Uterus (tissue), 2 donors: ENCODE measurements around the gene PYGL.

Experiments
- POLR2A ChIP-seq, 2 donors: fragments of 450-650 bp; IDR thresholded peaks; one replicate each; pipeline ENCODE4 v1.6.1; 2016; ENCODE audit warnings: antibody characterized with exemption in 2 of 2, mild to moderate bottlenecking in 1 of 2, moderate library complexity in 1 of 2
- TF ChIP-seq, protein P1 (sequence below), 4 experiments: fragments of 200-600 bp in 2 of 4; fragments of 450-650 bp in 2 of 4; sonication (generic) in 2 of 4; IDR thresholded peaks; one replicate each; pipeline ENCODE4 v1.5.1; 2016 to 2019; ENCODE audit warnings: antibody characterized with exemption in 4 of 4, mild to moderate bottlenecking in 2 of 4, moderate library complexity in 1 of 4

GRCh38 chr14:50970886-50971781, 26.9 kb upstream of the PYGL start:
- TF ChIP-seq, protein P1, sequence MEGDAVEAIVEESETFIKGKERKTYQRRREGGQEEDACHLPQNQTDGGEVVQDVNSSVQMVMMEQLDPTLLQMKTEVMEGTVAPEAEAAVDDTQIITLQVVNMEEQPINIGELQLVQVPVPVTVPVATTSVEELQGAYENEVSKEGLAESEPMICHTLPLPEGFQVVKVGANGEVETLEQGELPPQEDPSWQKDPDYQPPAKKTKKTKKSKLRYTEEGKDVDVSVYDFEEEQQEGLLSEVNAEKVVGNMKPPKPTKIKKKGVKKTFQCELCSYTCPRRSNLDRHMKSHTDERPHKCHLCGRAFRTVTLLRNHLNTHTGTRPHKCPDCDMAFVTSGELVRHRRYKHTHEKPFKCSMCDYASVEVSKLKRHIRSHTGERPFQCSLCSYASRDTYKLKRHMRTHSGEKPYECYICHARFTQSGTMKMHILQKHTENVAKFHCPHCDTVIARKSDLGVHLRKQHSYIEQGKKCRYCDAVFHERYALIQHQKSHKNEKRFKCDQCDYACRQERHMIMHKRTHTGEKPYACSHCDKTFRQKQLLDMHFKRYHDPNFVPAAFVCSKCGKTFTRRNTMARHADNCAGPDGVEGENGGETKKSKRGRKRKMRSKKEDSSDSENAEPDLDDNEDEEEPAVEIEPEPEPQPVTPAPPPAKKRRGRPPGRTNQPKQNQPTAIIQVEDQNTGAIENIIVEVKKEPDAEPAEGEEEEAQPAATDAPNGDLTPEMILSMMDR (IDR thresholded peaks at IDR 0.05): no peak
- TF ChIP-seq POLR2A (IDR thresholded peaks at IDR 0.05): no peak
